Heart left ventricle (tissue), 13 donors: ENCODE data around the gene UBQLN1.

Experiments used
- POLR2A ChIP-seq, 2 donors: fragments of 450-650 bp; IDR thresholded peaks; one replicate each; pipeline ENCODE4 v1.6.1; 2017; ENCODE audit warnings: antibody characterized with exemption in 2 of 2, mild to moderate bottlenecking in 2 of 2, moderate library complexity in 2 of 2
- TF ChIP-seq, protein P1 (sequence below), 12 donors: fragments of 200-600 bp; sonication (generic) in 4 of 12; IDR thresholded peaks; one replicate each; pipeline versions ENCODE4 v1.5.0 to v1.8.0; 2018 to 2022; ENCODE audit warnings: antibody characterized with exemption in 12 of 12, mild to moderate bottlenecking in 5 of 12
- donor health status: ischemic (EF 13 %, LVEDD 7.1; RV severe dilation, severe dysfunction).
- donor health status: DM: no; HTN: yes; CAD: no.
- donor health status: DM: no; HTN: no; CAD: no.
- donor health status: ischemic (EF 25% LVEDD 6.9; RV normal size, moderate dysfunction).
- donor health status: ischemic (EF 25% LVEDD 5.7; RV mildly dilated, moderate dysfunction).
- donor health status: ischemic (EF 35%, LVEDD 5.7; RV mildly dilated, moderate dysfunction).
- donor health status: nonischemic (EF 11% LVEDD 7.7; RV severe dilation, severe dysfunction).
- donor health status: DM: yes; HTN: yes; CAD: no.
- donor health status: PGD.
- donor health status: ischemic (EF 29% LVEDD 5.4; RV normal size, mild dysfunction).
- donor health status: nonischemic (EF 23%, LVEDD 6.1; RV moderate dilation, normal function).

DNA sequence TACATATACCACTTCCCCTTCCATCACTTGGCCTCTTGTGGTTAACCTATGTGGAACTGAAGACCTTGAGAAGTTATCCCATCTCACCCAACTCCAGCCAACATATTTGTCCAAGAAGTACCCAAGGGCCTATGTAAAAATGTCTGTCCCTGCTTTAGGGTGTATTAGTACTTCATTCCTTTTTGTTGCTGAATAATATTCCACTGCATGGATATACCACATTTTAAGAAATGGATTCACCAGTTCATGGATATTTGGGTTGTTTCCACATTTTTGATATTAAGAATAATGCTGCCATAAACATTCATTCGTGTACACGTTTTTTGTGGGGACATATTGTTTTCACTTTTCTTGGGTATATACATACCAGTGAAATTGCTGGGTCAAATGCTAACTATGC is 56.2 kb downstream of the UBQLN1 start:
- TF ChIP-seq, protein P1, sequence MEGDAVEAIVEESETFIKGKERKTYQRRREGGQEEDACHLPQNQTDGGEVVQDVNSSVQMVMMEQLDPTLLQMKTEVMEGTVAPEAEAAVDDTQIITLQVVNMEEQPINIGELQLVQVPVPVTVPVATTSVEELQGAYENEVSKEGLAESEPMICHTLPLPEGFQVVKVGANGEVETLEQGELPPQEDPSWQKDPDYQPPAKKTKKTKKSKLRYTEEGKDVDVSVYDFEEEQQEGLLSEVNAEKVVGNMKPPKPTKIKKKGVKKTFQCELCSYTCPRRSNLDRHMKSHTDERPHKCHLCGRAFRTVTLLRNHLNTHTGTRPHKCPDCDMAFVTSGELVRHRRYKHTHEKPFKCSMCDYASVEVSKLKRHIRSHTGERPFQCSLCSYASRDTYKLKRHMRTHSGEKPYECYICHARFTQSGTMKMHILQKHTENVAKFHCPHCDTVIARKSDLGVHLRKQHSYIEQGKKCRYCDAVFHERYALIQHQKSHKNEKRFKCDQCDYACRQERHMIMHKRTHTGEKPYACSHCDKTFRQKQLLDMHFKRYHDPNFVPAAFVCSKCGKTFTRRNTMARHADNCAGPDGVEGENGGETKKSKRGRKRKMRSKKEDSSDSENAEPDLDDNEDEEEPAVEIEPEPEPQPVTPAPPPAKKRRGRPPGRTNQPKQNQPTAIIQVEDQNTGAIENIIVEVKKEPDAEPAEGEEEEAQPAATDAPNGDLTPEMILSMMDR (IDR thresholded peaks at IDR 0.05) = no peak
- TF ChIP-seq POLR2A (IDR thresholded peaks at IDR 0.05) = no peak
